NCI-H526 treated with DMSO at 0.1 percent for 48 hours (cell line): Measurements from ENCODE around the gene PHGDH.

Source experiments
- DNase-seq: peaks from one replicate; lab custom pipeline; 2025; lab: John Stamatoyannopoulos, UW

Gene PHGDH

GRCh38 chr1:119791377-119791776 is 79.6 kb downstream of the PHGDH start:
- no peak for DNase-seq
